DND-41 (cell line): ENCODE results near the gene N4BP2.

Experiments
- CTCF ChIP-seq: IDR thresholded peaks from 2 replicates; pipeline ENCODE4 v1.5.1; 2012; ENCODE audit warnings: borderline replicate concordance, low read length, moderate library complexity, mild to moderate bottlenecking; ENCODE audit not compliant: poor library complexity, severe bottlenecking; ENCODE audit errors: extremely low read depth
- EZH2 ChIP-seq: IDR thresholded peaks from 3 replicates; pipeline ENCODE4 v1.6.1; 2012; ENCODE audit warnings: borderline replicate concordance, low read depth, mild to moderate bottlenecking, moderate library complexity, low read length, inconsistent platforms; ENCODE audit not compliant: severe bottlenecking

GRCh38 chr4:40043786-40044185 is 12.9 kb upstream of the N4BP2 start:
- TF ChIP-seq CTCF (no peak), EZH2 (no peak)
